HG03575 (cell line): ENCODE results near the gene PHF14.

Experiments used
- ATAC-seq: cut with Tn5 transposase; IDR thresholded peaks from one replicate; pipeline ENCODE4 v1.9.1; 2021; ENCODE audit not compliant: unreplicated experiment, insufficient number of reproducible peaks, low FRiP score; ENCODE audit errors: extremely low read depth

Gene PHF14

GRCh38 chr7:11192506-11192905 is 218.8 kb downstream of the PHF14 start:
- ATAC-seq = no peak

GRCh38 chr7:11193131-11193867 is 219.6 kb downstream of the PHF14 start:
- no peak for ATAC-seq

GRCh38 chr7:11193888-11194287 is 220.2 kb downstream of the PHF14 start:
- no peak for ATAC-seq

GRCh38 chr7:11194492-11194891 is 220.8 kb downstream of the PHF14 start:
- no peak for ATAC-seq

- ATAC-seq = no peak
Observed at GRCh38 chr7:11195502-11195901, 221.8 kb downstream of the PHF14 start.

- ATAC-seq = no peak
Observed at GRCh38 chr7:11196143-11196542, 222.5 kb downstream of the PHF14 start.

GRCh38 chr7:11203224-11203623 is 229.6 kb downstream of the PHF14 start:
- no peak for ATAC-seq

- ATAC-seq = no peak
Observed at GRCh38 chr7:11203683-11204082, 230.0 kb downstream of the PHF14 start.

- ATAC-seq = no peak
Observed at GRCh38 chr7:11206177-11206899, 232.7 kb downstream of the PHF14 start.

- no peak for ATAC-seq
Observed at GRCh38 chr7:11207565-11207964, 233.9 kb downstream of the PHF14 start.

GRCh38 chr7:11208883-11209465 is 235.3 kb downstream of the PHF14 start:
- ATAC-seq = no peak

GRCh38 chr7:11210374-11210773 is 236.7 kb downstream of the PHF14 start:
- ATAC-seq = no peak

- no peak for ATAC-seq
Observed at GRCh38 chr7:11212080-11212711, 238.5 kb downstream of the PHF14 start.

- no peak for ATAC-seq
Observed at GRCh38 chr7:11212816-11213215, 239.1 kb downstream of the PHF14 start.

- ATAC-seq = no peak
Observed at GRCh38 chr7:11213266-11213665, 239.6 kb downstream of the PHF14 start.

- no peak for ATAC-seq
Observed at GRCh38 chr7:11216276-11216675, 242.6 kb downstream of the PHF14 start.

- no peak for ATAC-seq
Observed at GRCh38 chr7:11217848-11218565, 244.3 kb downstream of the PHF14 start.
